ENCODE results near the gene HOXB8.

Gene HOXB8

DNA sequence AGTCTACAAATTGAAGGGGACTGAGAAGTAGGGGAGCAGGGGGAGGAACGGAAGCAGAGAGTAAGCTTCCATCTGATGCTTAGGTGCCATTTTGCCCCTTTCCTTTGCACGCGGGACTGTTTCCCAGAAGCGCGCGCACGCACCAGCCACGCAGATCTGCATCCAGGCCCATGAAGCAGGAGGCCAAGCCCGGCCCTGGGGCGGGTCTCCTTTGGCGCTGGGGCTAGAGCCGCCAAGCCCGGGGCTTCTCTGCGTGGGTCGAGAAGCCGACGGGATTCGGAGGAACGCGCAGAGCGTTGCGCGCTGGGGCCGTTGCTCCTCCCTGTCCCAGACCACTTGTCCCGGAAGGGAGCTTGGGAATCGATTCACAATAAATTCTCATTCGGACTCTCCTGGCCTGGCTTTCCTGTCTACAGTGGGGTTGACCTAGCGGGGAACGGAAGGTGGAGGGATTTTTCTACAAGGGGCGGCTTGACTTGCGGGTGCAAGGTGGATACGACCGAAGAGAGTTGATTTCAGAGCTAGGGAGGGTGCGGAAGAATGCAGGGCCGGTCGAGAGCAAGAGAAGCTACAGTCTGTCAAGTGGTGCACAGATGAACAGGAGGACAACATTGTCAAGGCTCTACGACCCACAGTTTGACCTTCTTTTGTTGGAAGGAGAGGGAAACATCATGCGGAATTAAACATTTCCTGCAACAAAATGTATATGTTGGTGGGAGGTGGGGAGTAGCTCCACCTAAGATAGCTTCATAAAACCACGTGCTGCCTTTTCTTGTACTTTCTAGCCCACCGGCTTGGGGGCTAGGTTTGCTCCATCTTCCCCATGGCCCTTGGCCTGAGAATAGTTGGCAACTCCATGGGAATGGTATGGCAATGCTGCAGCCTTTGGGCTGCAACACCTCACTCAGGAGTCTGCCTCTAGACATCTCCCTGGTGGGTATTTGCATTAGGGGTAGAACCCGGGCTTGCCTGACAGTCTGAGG, 6.6 kb upstream of the HOXB8 start:
- H3K27ac ChIP-seq (ENCODE audit: low read length) = no peak overlapping the region
- H3K27me3 ChIP-seq (ENCODE audit: control insufficient read depth in 1 of 2, insufficient read depth in 2 of 2, low read length in 2 of 2) = peaks cover 89 to 96% of the 10 kb centered on the region in 2 donors
- no peaks in the 10 kb centered on the region for H3K9me3 ChIP-seq (ENCODE audit: control insufficient read depth in 2 of 2, low read length in 2 of 2)
- peaks cover 32% of the 10 kb centered on the region for H3K4me1 ChIP-seq (ENCODE audit: control insufficient read depth, insufficient read depth, low read length)
- H3K36me3 ChIP-seq (ENCODE audit: control insufficient read depth in 2 of 2, insufficient read depth in 2 of 2, low read length in 2 of 2) = no peaks in the 10 kb centered on the region
- H3K4me3 ChIP-seq (ENCODE audit: low read length in 2 of 2) = no peak overlapping the region
- no peak overlapping the region for H3K9ac ChIP-seq (ENCODE audit: low read length in 2 of 2)

DNA sequence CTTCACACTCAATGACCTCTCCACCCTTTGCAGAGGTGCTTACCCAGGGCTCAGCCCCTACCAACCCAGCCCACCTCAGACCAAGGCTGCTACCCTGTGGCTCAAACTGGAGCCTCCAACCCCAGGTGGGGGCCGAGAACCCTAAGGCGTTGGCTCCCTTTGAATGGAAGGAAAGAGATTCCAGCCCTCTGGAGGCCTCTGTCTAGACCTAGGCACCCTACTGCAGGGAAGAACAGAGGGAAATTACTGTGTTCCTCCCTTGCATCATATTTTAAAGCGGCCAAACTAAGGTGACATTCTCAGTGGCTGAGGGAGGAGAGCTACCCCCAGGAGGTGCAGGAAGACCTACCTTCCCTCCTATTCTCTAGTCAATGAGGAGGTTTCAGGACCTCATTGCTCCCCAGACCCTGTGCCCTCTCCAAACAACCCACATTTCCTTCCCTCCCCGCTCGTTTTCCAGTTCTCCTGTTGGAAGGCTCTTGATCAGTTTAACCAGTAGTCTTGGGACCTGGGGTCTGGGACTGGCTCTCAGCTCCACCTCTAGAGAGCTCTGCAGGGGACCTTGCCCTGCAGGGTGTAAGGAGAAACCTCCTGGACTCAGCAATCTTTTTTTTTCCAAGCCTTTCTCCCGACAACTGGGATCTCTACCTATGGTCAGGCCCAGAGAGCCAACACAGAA, 5.5 kb upstream of the HOXB8 start:
- H3K27me3 ChIP-seq (ENCODE audit: control insufficient read depth in 1 of 2, insufficient read depth in 2 of 2, low read length in 2 of 2) = peaks cover 96 to 97% of the 10 kb centered on the region in 2 donors
- no peak overlapping the region for H3K4me3 ChIP-seq (ENCODE audit: low read length in 2 of 2)
- peaks cover 21% of the 10 kb centered on the region for H3K4me1 ChIP-seq (ENCODE audit: control insufficient read depth, insufficient read depth, low read length)

DNA sequence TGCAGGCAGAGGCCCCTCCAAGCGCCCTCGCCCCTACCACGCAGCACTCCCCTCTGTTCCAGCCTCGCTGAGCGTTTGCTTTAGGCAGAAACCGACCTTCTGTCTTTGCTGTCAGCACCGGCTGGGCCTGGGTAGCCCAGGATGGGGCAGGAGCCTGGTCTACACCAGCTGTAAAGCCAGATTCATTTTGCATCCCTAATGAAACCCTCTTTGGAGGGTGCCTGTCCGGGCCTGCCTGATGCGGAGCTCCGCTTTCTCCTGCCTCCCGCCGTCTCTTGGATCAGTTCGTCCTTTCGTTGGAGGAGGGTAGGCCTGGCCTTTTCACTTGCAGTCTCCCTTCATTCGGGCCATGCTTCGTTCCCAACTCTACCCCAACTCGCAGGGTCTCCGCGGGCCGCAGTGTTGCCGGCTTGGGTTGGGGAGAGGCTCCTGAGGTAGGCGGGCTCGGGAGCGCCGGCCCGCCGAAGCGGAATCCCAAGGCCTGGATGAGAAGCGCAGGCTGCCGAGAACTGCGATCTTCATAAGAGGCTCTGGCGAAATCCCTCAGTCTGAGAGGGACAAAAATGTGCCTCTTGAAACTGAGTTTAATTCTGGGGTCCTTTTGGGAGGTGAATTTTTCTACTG, 4.8 kb upstream of the HOXB8 start:
- H3K27me3 ChIP-seq (ENCODE audit: control insufficient read depth in 1 of 2, insufficient read depth in 2 of 2, low read length in 2 of 2) = peaks cover 97% of the 10 kb centered on the region in 2 donors
- no peaks in the 10 kb centered on the region for H3K36me3 ChIP-seq (ENCODE audit: control insufficient read depth in 2 of 2, insufficient read depth in 2 of 2, low read length in 2 of 2)
- H3K4me1 ChIP-seq (ENCODE audit: control insufficient read depth, insufficient read depth, low read length) = peaks cover 14% of the 10 kb centered on the region
- H3K27ac ChIP-seq (ENCODE audit: low read length) = no peak overlapping the region
- H3K9ac ChIP-seq (ENCODE audit: low read length in 2 of 2) = no peak overlapping the region
- H3K9me3 ChIP-seq (ENCODE audit: control insufficient read depth in 2 of 2, low read length in 2 of 2) = no peaks in the 10 kb centered on the region
- H3K4me3 ChIP-seq (ENCODE audit: low read length in 2 of 2) = no peak overlapping the region

More for the DNA sequence above, 5.5 kb upstream of the HOXB8 start:
- Histone ChIP-seq H3K9me3 (ENCODE audit: control insufficient read depth in 2 of 2, low read length in 2 of 2) (no peaks in the 10 kb centered on the region), H3K27ac (ENCODE audit: low read length) (no peak overlapping the region), H3K9ac (ENCODE audit: low read length in 2 of 2) (no peak overlapping the region), H3K36me3 (ENCODE audit: control insufficient read depth in 2 of 2, insufficient read depth in 2 of 2, low read length in 2 of 2) (no peaks in the 10 kb centered on the region)

DNA sequence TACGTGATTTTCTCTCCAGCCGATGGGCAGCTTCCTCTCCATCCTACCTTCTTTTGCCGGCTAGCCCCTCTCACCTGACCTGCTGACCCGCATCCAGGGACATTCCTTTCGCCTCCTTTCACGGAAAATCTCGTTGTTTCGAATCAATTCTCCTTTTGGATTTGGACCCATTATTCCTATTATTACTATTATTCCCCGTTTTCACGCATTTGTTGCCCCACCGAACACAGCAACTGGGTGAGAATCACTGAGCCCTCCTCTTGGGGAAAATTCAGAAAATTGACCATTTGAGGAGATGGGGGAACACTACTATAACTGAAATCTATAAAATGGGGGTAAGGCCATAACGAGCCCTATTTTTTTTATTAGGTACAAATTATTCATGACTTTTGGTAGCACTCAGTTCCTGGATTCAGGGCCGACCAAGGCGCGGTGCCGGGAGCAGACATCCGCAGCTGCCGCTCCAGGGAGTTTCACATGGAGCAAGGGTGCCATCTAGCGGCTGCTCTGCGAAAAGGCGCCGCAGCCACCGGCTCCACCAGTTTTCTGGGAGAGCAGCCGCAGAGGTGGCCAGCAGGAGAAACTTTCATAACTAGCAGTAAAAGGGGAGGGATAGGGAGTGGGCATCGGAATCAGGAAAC, 3.3 kb upstream of the HOXB8 start:
- Histone ChIP-seq H3K27me3 (ENCODE audit: control insufficient read depth in 1 of 2, insufficient read depth in 2 of 2, low read length in 2 of 2) (peaks cover 94 to 97% of the 10 kb centered on the region in 2 donors), H3K36me3 (ENCODE audit: control insufficient read depth in 2 of 2, insufficient read depth in 2 of 2, low read length in 2 of 2) (no peaks in the 10 kb centered on the region), H3K4me1 (ENCODE audit: control insufficient read depth, insufficient read depth, low read length) (peaks cover 20% of the 10 kb centered on the region), H3K9ac (ENCODE audit: low read length in 2 of 2) (no peak overlapping the region), H3K9me3 (ENCODE audit: control insufficient read depth in 2 of 2, low read length in 2 of 2) (no peaks in the 10 kb centered on the region), H3K27ac (ENCODE audit: low read length) (no peak overlapping the region), H3K4me3 (ENCODE audit: low read length in 2 of 2) (no peak overlapping the region)

DNA sequence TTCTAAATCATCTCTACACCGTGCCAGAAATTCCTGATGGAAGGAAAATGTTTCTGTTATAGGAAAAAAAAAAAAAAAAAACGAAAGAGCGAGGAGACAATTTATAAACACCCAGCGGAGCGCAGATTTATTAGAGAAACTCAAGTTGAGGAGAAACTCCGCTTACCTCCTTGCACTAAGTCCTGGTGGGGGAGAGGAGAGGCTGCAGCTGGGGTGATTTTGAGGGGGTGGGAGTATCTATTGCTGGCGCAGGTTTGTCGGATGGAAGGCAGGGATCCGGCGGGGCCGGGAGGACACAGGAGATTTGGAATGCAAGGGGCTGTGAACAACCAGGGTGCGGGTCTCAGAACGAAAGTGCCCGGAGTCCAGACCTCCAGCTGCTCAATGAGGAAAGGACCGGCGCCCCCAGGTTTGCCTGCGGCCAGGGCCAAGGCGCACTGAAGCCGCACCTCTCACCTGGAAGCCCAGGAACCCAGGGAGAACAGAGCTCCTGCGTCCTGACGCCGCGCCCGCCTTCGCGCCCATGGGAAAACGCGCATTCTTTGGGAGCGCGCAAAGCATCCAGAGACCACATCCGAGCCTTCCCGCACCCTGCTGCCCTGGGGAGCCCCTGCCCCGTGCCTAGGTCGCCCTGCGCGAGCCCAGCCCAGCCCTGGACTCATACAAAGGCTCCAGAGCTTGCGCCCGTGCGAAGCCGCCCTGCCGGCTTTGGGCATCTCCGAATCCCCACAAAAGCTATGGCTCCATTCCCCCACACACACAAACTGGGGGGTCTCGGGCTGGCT, 2.6 kb upstream of the HOXB8 start:
- Histone ChIP-seq H3K27ac (ENCODE audit: low read length) (no peak overlapping the region), H3K36me3 (ENCODE audit: control insufficient read depth in 2 of 2, insufficient read depth in 2 of 2, low read length in 2 of 2) (no peaks in the 10 kb centered on the region), H3K9me3 (ENCODE audit: control insufficient read depth in 2 of 2, low read length in 2 of 2) (no peaks in the 10 kb centered on the region), H3K4me1 (ENCODE audit: control insufficient read depth, insufficient read depth, low read length) (peaks cover 21% of the 10 kb centered on the region), H3K9ac (ENCODE audit: low read length in 2 of 2) (no peak overlapping the region), H3K27me3 (ENCODE audit: control insufficient read depth in 1 of 2, insufficient read depth in 2 of 2, low read length in 2 of 2) (peaks cover 89 to 96% of the 10 kb centered on the region in 2 donors), H3K4me3 (ENCODE audit: low read length in 2 of 2) (no peak overlapping the region)

DNA sequence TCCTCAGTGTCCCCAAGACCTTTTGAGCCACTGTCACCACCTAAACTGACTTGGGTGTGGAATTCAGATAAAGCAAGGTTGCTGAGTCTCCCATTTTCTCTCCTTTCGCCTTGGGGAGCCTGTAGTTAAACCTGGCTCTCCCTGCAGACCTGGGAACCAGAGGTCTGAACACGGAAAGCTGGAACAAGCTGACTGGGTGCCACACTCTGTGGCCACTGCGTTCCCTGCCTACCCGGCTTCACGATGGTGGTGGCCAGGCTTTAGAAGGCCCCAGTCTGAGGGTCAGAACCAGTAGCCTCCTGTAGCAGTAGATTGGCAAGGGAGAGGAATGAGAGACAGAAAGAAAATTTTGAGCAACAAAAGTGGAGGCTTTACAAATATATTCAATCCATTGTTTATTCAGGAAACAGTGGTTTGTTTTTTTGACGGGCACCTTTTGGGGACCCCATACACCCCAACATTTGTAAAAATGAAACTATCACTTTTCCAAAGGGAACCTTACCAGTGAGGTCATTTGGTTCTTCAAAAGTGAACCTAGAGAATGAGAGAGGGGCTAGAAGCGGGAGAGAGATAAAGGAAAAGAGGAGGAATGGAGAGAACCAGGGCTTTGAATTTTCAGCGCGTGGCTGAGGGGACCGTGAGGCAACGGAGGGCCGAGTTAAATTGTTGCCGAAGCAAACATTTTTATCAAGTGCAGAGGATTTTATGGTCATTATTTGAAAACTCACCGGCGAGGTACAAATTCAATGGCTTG, 1.8 kb upstream of the HOXB8 start:
- no peak overlapping the region for H3K27ac ChIP-seq (ENCODE audit: low read length)
- no peak overlapping the region for H3K9ac ChIP-seq (ENCODE audit: low read length in 2 of 2)
- no peak overlapping the region for H3K4me3 ChIP-seq (ENCODE audit: low read length in 2 of 2)
- no peaks in the 10 kb centered on the region for H3K9me3 ChIP-seq (ENCODE audit: control insufficient read depth in 2 of 2, low read length in 2 of 2)
- no peaks in the 10 kb centered on the region for H3K36me3 ChIP-seq (ENCODE audit: control insufficient read depth in 2 of 2, insufficient read depth in 2 of 2, low read length in 2 of 2)
- peaks cover 86 to 98% of the 10 kb centered on the region in 2 donors for H3K27me3 ChIP-seq (ENCODE audit: control insufficient read depth in 1 of 2, insufficient read depth in 2 of 2, low read length in 2 of 2)
- H3K4me1 ChIP-seq (ENCODE audit: control insufficient read depth, insufficient read depth, low read length) = peaks cover 24% of the 10 kb centered on the region

DNA sequence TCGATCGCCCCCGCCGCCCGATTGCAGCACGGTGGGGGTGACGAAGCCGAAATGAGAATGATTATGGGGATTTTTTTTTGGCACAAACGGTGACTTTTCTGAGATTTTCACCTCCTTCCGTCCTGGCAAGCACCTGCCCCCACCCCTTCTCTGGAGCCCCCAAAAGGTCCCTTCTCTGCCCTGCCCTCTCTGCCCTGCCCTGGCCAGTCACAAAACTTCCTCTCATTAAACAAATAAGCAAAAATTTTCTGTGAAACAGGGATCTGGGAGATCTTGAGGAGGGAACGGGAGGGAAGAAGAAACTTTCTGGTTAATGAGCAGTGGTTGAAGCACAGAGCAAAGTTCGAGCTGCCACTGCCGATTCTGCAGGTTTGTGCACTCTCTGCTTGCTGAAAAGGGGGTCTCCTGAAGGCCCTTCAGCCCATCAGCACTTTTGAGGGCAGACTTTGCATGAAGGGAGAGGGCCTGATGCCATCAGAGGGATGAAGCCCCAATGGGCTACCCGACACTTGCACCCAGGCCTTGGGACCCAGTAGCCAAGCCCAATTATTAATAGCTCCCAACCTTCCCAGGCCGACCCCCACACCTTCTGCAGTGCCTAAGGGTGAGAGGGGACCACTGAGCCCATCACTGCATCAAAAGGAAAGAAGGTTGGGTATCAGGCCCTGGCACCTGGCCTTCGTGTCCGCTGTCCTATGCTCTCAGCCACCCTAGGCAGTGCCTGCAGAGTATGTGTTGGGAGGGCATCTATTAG, 1.0 kb upstream of the HOXB8 start:
- Histone ChIP-seq H3K27ac (ENCODE audit: low read length) (no peak overlapping the region), H3K4me3 (ENCODE audit: low read length in 2 of 2) (no peak overlapping the region), H3K9ac (ENCODE audit: low read length in 2 of 2) (no peak overlapping the region), H3K27me3 (ENCODE audit: control insufficient read depth in 1 of 2, insufficient read depth in 2 of 2, low read length in 2 of 2) (peaks cover 86 to 97% of the 10 kb centered on the region in 2 donors), H3K9me3 (ENCODE audit: control insufficient read depth in 2 of 2, low read length in 2 of 2) (no peaks in the 10 kb centered on the region), H3K36me3 (ENCODE audit: control insufficient read depth in 2 of 2, insufficient read depth in 2 of 2, low read length in 2 of 2) (no peaks in the 10 kb centered on the region), H3K4me1 (ENCODE audit: control insufficient read depth, insufficient read depth, low read length) (peaks cover 24% of the 10 kb centered on the region)

DNA sequence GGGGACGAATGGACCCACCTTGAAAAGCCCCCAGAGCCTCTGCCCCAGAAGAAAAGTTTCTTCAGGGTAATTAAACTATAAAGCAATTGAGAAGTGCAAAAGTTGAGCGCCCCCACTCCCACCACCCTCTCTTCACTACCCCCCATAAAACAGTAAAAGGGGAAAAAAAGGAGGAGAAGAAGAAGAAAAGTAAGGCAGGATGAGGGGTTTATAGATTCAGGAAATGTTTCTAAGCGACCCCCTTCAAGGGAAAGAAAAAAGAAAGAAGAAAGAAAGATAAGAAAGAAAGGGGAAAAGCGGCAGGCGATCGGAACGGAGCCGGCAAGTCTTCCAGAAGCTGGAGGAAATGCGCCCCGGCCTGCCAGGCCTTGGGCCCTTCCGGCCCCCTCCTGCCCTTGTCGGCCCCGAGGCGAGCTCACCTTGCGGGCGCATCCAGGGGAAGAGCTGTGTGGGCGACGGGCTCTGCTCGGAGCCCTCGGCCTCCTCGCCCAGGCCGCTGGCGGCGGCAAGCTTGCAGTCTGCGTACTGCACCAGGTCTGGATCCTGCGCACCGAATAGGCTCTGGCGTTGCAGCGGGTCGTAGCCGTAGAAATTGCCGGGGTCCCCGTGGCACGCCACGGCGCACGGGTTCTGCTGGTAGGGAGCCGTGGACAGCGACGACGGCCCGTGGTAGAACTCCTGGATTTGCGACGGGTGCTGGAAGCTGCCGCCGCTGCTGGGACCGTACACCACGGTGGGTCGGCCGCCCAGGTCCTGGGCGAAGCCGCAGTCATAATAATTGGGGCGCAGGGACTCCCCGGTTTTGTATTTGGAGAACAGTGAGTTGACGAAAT, 1.0 kb downstream of the HOXB8 start:
- peaks cover 35% of the 10 kb centered on the region for H3K4me1 ChIP-seq (ENCODE audit: control insufficient read depth, insufficient read depth, low read length)
- H3K36me3 ChIP-seq (ENCODE audit: control insufficient read depth in 2 of 2, insufficient read depth in 2 of 2, low read length in 2 of 2) = no peaks in the 10 kb centered on the region
- peaks cover 86 to 97% of the 10 kb centered on the region in 2 donors for H3K27me3 ChIP-seq (ENCODE audit: control insufficient read depth in 1 of 2, insufficient read depth in 2 of 2, low read length in 2 of 2)
- no peak overlapping the region for H3K27ac ChIP-seq (ENCODE audit: low read length)
- no peak overlapping the region for H3K9ac ChIP-seq (ENCODE audit: low read length in 2 of 2)
- H3K4me3 ChIP-seq (ENCODE audit: low read length in 2 of 2) = peak overlapping the region in 1 of 2 donors; percentile 22
- H3K9me3 ChIP-seq (ENCODE audit: control insufficient read depth in 2 of 2, low read length in 2 of 2) = no peaks in the 10 kb centered on the region

All from stomach smooth muscle (tissue), 2 donors.